ENCODE results near the gene HNF4A.

The HNF4A gene

GRCh38 chr20:44392088-44392775 is 36.7 kb downstream of the HNF4A start:
- no peak for DNase-seq (ENCODE audit: low read depth in 3 of 3)

DNA sequence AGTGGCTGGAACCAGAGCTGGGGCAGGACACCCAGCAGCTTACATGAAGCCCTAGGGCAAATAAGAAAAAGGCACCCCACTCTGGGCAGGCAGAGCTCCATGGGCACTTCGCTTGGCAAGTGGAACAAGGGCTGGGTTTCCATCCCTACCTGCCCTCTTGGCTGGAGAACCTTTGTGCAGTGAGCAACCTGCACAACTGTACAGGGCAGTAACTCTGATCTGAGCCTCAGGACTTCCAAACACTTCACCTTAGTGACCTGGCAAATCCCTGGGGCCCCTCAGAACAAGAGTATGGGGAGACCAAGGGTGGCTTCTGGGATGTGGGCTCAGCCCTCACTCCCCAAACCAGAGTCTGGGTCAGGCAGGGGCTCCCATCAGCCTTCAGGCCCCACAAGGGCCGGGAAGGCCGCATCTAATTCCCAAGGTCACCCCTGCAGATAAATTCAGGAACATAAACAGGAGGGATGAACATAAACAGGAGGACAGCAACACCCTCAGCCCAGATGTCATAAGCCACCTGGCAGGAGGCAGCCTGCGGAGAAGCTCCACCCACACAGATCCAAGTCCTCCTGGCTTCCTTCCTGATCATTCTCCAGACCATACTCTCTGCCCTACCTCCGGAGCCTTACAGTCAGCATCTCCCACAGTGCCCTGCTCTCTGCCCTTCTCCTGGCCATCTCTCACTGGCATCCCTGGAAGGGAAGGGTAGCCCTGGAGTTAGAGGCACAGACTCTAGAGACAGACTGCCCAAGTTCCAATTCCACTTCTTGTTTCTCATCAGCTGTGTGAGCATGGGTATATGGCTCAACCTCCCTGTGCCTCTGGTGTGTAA is 37.5 kb downstream of the HNF4A start:
- DNase-seq (ENCODE audit: low read depth in 3 of 3): no peak

- no peak for DNase-seq (ENCODE audit: low read depth in 3 of 3)
These were observed 38.3 kb downstream of the HNF4A start for GRCh38 chr20:44393608-44394451.

DNA sequence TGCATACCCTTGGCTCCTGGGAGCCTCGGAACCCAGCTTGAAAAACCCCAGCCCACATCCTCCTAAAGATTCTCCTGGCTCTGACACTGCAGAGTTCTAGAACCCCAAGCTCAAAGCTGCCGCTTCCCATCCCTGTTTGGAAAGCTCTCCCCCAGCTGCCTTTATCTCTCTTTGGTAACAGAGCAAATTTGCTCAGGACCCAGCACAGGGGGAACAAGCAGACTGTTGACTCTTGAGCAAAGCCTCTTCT is 38.9 kb downstream of the HNF4A start:
- DNase-seq (ENCODE audit: low read depth in 3 of 3): no peak

DNA sequence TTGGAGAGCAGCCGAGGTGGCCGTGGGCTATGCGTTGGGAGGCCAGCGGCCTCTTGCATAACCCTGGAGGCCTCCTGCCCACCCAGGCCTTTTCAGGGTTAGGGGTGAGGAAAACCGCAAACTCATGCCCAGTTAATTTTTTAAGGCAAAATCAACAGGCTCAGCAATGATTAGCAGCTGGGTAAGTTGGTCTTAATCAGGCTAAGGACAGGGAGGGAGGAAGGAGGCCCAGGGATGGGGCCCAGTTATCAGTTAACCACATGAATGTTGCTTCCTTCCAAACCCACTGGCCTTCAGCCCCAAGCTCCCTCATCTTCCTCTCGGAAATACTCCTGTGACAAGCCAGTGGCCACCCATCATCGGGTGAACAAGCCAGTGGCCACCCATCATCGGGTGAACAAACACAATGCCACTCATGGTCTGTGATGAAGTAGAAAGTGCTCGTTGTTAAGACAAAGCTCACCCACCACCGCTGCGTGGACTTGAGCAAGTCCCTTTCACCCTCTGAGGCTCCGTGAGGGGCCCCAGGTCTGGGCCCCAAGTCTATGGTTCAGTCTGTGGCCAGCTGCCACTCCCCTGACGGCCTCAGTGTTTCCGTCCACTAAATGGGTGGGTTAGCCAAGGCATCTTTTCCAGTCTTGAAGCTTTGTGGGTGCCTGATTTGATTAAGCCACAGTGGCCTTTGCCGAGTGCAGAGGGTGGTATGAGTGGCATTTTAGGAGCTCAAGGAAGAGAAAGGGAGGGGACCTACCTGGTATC is 39.4 kb downstream of the HNF4A start:
- DNase-seq (ENCODE audit: low read depth in 3 of 3): no peak

GRCh38 chr20:44395461-44396340 is 40.2 kb downstream of the HNF4A start:
- no peak for DNase-seq (ENCODE audit: low read depth in 3 of 3)

DNA sequence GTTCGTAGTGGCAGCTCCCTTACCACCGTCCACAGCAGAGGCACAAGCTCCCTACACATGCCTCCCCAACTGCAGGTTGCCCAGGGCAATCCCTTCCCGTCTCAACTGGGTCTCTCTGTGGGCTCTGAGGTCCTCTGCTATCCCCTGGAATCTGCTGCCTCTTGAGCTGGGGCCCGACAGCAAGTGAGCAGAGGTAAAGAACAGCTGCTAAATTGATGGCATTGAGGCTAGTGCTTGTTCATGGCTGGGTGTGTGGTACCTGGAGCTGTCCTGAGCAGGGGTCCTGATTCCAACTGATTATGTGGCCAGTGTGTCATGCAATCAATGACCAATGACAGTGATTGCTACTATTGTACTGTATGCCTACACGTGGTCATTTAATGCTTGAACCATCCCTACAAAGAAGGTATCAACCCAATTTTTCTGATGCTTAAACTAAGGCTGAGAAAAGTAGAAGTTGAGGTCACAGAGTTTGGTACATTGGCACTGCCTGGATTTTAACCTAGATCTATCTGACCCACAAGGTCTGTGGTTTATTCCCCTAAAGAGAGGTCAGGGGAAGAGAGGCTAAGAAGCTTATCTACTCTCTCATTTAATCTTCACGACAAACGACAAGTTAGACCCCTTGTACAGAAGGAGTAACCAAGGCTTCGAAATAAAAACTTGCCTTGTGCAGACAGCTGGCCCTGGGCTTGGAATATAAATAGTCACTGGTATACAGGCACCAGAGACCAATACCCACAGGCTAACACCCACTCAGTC is 41.1 kb downstream of the HNF4A start:
- DNase-seq (ENCODE audit: low read depth in 3 of 3): no peak

DNA sequence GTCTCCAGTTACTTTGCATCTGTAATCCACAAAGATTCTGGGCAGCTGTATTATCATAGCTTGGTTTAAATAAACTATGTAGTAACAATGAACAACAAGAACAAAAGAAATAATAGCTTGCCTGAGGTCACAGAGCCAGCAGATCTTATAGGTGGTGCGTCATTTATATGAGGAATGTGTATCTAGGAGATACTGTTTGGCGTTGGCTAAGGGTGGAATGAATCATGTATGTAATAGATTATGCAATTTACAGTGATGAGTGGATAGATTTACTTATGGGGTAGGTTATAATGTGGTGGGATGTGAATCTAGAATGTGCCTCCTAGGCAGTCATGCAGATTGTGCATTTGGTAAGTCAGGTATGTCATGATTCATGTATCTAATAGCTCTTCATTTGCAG is 42.8 kb downstream of the HNF4A start:
- no peak for DNase-seq (ENCODE audit: low read depth in 3 of 3)

DNA sequence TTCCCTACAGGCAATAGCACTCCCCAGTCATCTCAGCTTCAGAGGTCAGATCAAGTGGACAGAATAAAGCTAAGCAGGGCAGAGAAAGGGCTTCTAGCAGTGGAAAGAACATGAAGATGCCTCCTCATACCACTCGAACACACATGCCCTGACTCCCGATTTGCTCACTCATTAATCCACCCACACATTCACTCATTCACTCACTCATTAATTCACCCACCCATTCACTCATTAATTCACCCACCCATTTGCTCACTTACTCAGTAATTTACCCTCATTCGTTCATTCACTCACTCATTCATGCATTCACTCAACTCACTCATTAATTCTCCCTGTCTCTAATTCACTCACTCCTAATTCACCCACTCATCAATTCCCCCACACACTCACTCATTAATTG is 43.9 kb downstream of the HNF4A start:
- DNase-seq (ENCODE audit: low read depth in 3 of 3): no peak

- DNase-seq (ENCODE audit: low read depth in 3 of 3): no peak
These were observed 45.1 kb downstream of the HNF4A start for GRCh38 chr20:44400671-44400969.

DNA sequence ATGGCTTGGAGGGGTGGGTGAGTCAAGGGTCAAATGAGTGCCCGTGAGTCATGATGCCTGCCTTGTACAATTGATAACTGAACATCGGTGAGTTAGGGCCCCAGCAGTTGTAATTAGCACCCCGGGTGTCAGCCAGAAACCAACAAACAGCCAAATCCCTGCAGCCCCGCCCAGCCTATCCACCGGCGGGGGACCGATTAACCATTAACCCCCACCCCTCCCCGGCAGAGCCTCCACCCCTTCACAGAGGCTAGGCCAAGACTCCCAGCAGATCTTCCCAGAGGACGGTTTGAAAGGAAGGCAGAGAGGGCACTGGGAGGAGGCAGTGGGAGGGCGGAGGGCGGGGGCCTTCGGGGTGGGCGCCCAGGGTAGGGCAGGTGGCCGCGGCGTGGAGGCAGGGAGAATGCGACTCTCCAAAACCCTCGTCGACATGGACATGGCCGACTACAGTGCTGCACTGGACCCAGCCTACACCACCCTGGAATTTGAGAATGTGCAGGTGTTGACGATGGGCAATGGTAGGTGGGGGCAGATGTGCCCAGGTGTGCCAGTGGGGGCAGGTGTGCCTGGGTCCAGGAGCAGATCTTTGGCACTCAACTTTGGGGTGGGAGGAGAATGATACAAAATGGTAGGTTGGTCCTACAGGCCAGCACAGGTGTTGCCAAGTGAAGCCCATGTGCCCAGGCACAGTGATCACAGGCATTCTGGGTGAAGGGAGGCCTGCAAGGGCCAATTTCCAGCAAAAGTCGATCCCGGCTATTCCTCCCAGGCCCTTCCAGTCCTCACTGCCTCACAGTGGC is 45.7 kb downstream of the HNF4A start:
- no peak for DNase-seq (ENCODE audit: low read depth in 3 of 3)

GRCh38 chr20:44401770-44402390 is 46.4 kb downstream of the HNF4A start:
- no peak for DNase-seq (ENCODE audit: low read depth in 3 of 3)

- DNase-seq (ENCODE audit: low read depth in 3 of 3): no peak
These were observed 47.1 kb downstream of the HNF4A start for GRCh38 chr20:44402391-44403193.

GRCh38 chr20:44403194-44404112 is 48.0 kb downstream of the HNF4A start:
- no peak for DNase-seq (ENCODE audit: low read depth in 3 of 3)

DNA sequence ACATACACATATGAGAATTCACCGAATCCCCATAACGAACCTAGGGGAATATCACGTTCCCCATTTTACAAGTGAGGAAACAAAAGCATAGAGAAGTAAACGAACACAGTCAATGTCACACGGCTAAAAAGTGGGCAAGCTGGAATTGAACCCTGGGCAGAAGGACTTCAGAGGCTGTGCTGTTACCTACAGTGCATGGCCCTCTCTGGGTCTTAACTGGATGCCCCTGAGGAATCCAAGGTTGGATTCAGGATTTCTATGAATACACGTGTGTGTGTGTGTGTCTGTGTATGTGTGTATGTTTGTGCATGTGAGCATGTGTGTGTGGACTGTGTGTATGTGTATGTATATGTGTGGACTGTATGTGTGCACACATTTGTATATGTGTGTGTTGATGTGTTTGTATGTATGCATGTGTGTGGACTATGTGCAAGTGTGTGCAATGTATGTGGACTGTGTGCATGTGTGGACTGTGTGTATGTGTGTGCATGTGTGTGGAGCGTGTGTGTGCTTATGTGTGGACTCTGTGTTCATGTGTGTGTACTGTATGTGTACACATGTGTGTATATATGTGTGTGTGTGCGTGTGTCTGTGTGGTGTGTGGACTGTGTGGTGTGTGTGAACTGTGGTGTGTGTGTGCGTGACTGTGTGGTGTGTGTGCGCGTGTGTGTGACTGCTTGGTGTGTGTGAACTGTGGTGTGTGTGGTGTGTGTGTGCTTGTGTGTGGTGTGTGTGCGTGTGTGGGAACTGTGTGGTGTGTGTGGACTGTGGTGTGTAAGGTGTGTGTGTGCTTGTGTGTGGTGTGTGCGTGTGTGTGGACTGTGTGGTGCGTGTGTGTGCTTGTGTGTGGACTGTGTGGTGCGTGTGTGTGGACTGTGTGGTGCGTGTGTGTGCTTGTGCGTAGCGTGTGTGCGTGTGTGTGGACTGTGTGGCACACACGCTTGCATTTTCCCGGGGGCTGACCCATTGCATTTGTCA is 49.0 kb downstream of the HNF4A start:
- DNase-seq (ENCODE audit: low read depth in 3 of 3): no peak

DNA sequence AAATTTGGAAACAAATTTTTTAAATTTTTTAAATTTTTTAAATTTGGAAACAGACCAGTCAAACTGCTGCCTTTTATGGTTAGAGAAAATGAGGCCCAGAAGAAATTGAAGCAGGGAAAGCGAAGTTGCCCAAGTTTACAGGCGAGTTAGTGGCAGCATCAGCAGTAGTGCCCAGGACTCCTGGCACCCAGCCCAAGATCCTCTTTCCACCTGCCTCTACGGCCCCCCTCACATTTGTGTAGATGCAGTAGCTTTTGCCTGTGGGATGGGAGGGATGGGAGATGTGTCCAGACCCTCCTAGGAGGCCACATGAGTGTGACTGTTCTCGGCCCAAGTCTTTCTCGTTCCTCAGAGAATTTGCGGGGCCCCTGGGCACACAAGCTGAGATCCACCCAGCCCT is 49.8 kb downstream of the HNF4A start:
- DNase-seq (ENCODE audit: low read depth in 3 of 3): no peak

Measured in stimulated activated CD4-positive, alpha-beta T cell treated with anti-CD3 and anti-CD28 coated beads, TNF-alpha, amount 100 ng/mL, for 24 hours (primary cell).